Activated T-helper 1 cell treated with Interleukin-2 at 50 U/mL for 16 hours (primary cell): ENCODE data around the gene PIH1D1.

Source experiments
- DNase-seq: peaks from one replicate; pipeline ENCODE4 v3.0.0-alpha.2; 2020; ENCODE audit warnings: low read depth

The PIH1D1 gene

GRCh38 chr19:49451430-49452181 lies at the start of gene PIH1D1:
TSS of gene PIH1D1 (minus strand) at chr19:49451814. CDS start at chr19:49451574, 240 bp downstream.
- DNase-seq = peak; percentile 88

- no peak for DNase-seq
Measured at GRCh38 chr19:49499030-49499670, 47.5 kb upstream of the PIH1D1 start.

GRCh38 chr19:49498475-49498874 lies 46.9 kb upstream of the PIH1D1 start:
- DNase-seq = no peak

GRCh38 chr19:49497789-49498103 lies 46.1 kb upstream of the PIH1D1 start:
- DNase-seq = no peak

GRCh38 chr19:49497047-49497788 lies 45.6 kb upstream of the PIH1D1 start:
- DNase-seq = peak; percentile 60

GRCh38 chr19:49496574-49497008 lies 45.0 kb upstream of the PIH1D1 start:
- DNase-seq = no peak

- DNase-seq = no peak
Measured at GRCh38 chr19:49492573-49493405, 41.2 kb upstream of the PIH1D1 start.

- no peak for DNase-seq
Measured at GRCh38 chr19:49491804-49492572, 40.4 kb upstream of the PIH1D1 start.

GRCh38 chr19:49491030-49491803 lies 39.6 kb upstream of the PIH1D1 start:
- DNase-seq = no peak

GRCh38 chr19:49490287-49491029 lies 38.8 kb upstream of the PIH1D1 start:
- DNase-seq = no peak

- no peak for DNase-seq
Measured at GRCh38 chr19:49489601-49490167, 38.1 kb upstream of the PIH1D1 start.

GRCh38 chr19:49488863-49489537 lies 37.4 kb upstream of the PIH1D1 start:
- DNase-seq = no peak

GRCh38 chr19:49488046-49488862 lies 36.6 kb upstream of the PIH1D1 start:
- DNase-seq = no peak

- peak; percentile 99 for DNase-seq
Measured at GRCh38 chr19:49487277-49488045, 35.8 kb upstream of the PIH1D1 start, which contains the start of gene RPL13A. TSS of gene RPL13A (plus strand) at chr19:49487608. CDS start at chr19:49487630, 22 bp downstream.

- DNase-seq = no peak
Measured at GRCh38 chr19:49486710-49487276, 35.2 kb upstream of the PIH1D1 start.

- DNase-seq = no peak
Measured at GRCh38 chr19:49486232-49486631, 34.6 kb upstream of the PIH1D1 start.
